CD4-positive, alpha-beta T cell treated with Interleukin-10 for 1 hour (primary cell): ENCODE measurements around the gene YWHAQ.
"Not testable (repeated sequence)": the region's sequence is repeated elsewhere in the genome, so short reads cannot be mapped to it uniquely, and the experiment has no call there.

ENCODE experiments used
- DNase-seq: peaks from one replicate; pipeline ENCODE4 v3.0.0-alpha.2; 2020

YWHAQ gene

DNA sequence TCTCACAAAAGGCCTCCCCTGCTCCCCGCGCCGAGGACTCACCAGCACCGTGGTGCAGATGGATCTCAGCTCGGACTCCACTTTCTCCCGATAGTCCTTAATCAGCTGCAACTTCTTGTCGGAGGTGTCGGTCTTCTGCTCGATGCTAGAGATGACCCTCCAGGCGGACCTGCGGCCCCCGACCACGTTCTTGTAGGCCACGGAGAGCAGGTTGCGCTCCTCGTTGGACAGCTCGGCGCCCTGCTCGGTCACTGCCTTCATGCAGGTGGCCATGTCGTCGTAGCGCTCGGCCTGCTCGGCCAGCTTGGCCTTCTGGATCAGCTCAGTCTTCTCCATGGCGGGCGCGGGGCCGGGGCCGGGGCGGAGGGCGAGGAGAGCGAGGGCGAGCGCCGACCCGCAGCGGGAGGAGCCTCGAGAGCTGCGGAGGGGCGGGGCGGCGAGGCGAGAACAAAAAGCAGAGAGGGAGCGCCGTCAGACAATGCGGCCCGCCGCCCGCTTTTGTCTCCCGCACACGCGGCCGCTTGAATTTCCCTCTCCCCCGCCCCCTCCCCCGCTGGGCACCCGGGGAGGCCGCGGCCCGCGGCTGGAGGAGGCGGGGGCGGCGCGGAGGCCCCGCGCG lies 571 bp downstream of the YWHAQ start:
- peak; percentile 81 for DNase-seq

DNA sequence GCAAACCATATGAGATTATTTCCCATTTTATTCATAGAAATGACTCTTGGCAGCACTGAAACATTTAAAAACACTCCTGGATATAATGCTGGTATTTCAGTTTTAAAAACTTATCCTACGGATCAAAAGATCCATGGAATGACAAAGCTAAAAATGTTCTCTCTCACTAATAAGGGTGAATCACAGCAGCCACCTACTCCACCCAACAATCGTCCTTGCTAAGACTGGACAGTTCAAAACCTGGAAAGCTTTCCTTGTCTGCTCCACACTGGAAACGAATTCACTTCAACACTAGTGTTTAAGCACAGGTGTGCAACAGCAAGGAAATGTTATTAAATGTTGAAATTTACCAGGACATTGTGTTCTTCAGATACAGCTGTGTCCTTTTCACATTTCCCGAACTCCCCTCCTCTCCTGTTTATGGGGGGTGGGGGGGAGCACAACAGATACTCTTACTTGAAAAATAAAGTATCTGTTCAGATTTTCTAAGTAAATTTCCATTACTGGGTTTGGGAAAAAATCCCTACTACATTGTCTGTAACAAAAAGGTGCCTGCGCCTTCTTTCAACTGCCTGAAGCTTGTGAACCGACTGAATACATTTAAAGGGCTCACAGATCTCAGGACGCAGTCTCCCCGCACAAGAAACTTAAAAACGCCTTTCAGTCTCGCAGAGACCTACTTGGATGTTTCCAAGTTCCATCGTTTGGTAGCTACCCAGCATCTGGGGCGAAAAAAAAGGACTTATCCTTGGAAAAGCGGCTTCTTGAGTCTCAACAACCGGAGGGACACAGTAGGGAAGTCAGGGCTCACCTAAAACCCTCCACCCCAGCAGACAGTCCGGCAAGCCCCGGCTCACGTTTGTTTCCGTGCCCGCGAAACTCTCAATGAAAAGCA lies 1.3 kb downstream of the YWHAQ start:
- no peak for DNase-seq

DNA sequence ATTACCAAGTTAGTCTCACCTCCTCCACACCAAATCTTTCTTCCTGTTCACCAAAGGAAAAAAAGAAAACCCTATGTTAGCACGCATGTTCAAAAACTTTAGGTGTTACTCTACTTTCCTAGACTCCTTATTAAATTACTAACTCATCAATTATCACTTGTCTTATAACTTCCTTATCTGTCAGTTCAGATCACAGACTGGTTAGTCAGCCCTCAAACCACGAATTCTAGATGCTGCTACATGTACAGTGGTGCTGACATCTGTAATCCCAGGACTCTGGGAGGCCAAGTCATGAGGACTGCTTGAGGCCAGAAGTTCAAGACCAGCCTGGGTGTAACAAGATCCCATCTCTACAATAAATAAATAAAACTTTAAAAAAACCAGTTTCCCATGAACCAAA lies 3.5 kb downstream of the YWHAQ start:
- DNase-seq: peak; percentile 48

DNA sequence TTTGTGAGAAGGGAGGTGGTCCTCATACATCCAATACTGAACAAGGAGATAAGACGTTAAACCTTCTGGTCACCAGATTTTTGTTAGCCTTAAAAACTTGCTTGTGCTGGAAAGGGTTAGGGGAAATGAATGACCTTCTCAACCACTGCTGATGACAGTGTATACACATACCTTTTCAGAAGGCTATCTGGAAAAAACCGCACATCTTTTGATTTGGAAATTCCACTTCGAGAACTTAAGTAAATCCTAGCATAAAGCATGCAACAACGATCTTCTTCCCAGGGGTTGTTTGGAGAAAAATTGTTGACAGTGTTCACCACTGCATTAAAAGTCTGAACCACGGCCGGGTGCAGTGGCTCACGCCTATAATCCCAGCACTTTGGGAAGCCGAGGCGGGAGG lies 7.6 kb downstream of the YWHAQ start:
- DNase-seq: no peak

DNA sequence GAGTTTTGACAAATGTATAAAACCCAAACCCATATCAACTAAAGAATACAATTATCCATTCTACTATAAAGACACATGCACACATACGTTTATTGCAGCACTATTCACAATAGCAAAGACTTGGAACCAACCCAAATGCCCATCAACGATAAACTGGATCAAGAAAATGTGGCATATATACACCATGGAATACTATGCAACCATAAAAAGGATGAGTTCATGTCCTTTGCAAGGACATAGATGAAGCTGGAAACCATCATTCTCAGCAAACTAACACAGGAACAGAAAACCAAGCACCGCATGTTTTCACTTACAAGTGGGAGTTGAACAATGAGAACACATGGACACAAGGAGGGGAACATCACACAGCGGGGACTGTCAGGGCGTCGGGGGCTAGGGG lies 9.1 kb downstream of the YWHAQ start:
- not testable (repeated sequence) for DNase-seq

DNA sequence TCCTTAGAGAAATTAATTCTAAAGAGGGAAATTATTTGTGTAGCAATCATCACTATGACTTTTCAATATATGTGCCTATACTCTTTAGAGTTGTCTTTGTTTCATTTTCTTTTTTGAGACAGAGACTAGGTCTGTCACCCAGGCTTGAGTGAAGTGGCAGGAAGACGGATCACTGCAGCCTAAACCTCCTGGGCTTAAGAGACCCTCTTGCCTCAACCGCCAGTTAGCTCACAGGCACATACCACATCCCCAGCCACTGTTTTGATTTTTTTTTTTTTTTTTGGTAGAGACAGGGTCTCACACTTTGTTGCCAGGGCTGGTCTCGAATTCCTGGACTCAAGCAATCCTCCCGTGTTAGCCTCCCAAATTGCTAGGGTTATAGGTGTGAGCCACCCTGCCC lies 12.4 kb downstream of the YWHAQ start:
- peak; percentile 68 for DNase-seq

DNA sequence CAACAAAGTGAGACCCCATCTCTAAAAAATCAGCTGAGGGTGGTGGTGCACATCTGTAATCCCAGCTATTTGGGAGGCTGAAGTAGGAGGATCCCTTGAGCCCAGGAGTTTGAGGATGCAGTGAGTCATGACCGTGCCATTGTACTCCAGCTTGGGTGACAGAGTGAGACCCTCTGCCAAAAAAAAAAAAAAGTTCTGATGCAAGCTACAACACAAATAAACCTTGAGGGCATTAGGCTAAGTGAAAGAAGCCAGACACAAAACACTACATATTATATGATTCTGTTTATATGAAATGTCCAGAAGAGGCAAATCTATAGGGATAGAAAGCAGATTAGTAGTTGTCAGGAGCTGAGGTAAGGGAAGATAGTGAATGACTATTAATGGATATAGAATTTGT lies 13.0 kb downstream of the YWHAQ start:
- DNase-seq: no peak

DNA sequence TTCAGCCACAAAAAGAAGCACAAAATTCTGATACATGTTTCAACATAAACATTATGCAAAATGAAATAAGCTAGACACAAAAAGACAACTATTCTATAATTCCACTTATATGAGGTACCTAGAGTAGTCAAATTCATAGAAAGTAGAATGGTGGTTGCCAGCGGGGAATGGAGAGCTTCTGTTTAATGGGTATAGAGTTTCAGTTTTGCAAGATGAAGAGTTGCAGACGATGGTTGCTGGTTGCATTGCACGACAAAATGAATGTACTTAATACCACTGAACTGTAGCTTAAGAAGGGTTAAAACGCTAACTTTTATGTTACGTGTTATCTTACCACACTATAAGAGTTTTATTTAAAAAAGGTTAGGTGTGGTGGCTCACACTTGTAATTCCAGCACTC lies 13.5 kb downstream of the YWHAQ start:
- no peak for DNase-seq

DNA sequence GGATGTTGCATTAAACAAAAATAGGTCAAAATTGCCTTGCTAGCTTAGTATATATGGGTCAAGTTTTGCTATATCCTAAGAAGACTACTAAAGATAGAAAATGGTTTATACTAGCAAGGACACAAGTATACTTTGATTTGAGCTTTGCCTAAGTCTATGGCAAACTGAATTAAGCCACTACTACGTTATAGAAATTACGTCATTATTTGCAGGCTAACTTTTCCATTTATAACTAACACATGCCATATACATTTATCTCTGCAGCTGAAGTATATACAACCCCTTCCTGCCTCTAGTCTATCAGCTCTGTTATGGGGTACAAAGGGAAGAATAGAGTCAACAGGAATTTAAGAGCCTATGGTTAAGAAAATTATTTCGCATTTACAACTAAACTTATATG lies 16.2 kb downstream of the YWHAQ start:
- no peak for DNase-seq

DNA sequence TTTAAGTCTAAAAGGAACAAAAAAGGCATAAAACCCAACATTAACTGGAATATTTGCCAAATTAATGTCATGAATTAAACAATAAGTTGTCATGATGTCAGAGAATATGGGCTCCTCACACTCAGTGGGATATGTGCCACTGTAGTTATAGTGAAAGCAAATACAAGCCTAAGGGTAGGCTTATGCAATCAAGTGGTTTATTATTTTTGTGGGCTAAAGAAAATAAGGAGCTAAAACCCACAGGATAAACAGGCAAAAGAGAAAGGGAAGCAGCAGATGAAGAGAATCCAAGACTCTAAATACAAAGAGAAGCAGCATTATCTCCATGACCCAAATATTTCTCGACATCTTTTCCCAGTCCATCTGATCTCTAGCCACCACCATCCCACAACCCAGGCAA lies 17.5 kb downstream of the YWHAQ start:
- no peak for DNase-seq

DNA sequence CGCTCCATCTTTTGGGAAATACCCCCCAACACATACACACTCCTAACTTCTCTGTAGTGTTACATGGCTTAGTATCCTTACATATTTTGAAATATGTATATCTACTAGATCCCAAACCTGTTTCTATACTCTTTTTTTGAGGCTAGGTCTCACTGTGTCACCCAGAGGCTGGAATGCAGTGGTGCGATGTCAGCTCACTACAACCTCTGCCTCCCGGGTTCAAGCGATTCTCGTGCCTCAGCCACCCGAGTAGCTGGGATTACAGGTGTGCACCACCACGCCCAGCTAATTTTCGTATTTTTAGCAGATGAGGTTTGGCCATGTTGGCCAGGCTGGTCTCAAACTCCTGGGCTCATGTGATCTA lies 19.3 kb downstream of the YWHAQ start:
- not testable (repeated sequence) for DNase-seq

DNA sequence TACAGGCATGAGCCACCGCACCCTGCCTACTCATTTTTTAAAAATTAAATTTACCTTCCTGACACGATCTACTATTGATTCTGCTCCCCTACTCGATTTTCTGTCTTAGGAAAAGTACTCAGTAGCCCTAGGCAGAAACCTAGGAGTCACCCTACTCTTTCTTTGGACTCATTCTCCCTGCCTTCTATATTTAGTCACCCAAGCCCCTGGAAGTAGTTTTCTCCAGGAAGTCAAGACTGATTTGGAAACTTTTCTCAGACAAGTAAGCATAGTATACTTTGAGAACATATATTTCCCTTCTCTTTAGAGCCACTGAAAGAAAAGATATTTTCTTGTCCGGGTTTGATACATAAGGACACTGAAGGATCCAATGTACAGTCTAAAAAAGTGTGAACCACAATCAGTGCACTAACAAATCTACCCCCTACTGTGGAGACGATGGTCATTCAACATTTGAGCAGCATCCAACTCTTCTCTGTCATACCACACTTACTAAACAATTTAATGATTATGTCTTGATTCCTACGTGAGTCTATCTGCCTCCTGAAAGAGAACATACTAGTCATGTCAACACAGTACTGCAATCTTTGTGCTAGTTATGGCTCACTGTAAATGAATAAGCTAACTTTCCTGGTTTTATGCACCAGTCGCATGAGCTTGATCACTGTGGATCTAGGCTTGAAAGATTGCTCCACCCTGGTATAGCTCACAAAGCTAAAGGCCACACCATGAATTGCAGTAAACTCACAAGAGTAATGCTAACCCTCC lies 19.8 kb downstream of the YWHAQ start:
- no peak for DNase-seq

DNA sequence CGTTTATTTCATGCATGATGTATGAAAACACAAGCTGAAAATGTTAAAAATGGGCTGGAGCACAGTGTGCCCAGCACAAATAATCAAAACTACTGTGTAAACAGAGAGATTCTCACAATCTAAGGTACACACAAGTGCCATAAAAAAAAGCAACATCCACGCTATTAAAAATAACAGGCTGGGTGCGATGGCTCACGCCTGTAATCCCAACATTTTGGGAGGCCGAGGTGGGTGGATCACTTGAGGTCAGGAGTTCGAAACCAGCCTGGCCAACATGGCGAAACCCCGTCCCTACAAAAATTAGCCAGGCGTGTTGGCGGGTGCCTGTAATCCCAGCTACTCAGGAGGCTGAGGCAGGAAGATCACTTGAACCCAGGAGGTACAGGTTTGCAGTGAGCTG lies 22.3 kb downstream of the YWHAQ start:
- DNase-seq: not testable (repeated sequence)

DNA sequence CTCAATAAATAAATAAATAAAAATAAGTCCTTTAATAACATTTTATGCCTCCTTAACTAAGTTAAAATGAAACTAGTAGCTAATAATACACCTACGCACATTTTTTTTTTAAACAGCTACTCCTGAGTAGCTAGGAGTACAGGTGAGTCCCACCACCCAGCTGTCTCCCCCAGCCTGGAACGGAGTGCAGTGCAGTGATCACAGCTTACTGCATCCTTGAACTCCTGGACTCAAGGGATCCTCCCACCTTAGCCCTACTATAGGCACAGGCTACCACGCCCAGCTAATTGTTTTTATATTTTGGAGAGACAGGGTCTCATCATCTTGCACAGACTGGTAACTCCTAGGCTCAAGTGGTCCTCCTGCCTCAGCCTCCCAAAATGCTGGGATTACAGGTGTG lies 28.4 kb downstream of the YWHAQ start:
- no peak for DNase-seq

DNA sequence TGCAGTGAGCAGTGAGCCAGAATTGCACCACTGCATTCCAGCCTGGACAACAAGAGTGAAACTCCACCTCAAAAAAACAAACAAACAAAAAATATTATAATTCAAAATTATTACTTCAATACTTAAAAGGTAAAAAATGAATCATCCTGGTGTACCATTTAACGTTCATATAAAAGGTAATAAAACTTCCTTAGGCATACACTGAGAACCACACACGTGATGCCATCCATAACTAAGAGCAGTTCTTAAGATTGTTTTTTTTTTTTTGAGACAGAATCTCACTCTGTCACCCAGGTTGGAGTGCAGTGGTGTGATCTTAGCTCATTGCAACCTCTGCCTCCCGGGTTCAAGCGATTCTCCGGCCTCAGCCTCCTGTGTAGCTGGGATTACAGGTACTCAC lies 29.4 kb downstream of the YWHAQ start:
- DNase-seq: no peak

DNA sequence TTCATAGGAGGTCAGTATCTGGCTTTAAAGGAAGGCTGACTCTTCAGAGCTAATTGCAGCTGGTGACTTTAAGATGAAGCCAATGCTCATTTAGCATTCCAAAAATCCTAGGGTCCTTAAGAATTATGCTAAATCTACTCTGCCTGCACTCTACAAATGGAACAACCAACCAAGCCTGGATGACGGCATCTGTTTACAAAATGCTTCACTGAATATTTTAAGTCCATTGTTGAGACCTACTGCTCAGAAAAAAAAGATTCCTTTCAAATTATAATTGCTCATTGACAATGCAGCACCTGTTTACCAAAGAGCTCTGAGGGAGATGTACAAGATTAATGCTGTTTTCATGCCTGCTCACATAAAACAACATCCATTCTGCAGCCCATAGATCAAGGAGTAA lies 31.4 kb downstream of the YWHAQ start:
- DNase-seq: no peak

DNA sequence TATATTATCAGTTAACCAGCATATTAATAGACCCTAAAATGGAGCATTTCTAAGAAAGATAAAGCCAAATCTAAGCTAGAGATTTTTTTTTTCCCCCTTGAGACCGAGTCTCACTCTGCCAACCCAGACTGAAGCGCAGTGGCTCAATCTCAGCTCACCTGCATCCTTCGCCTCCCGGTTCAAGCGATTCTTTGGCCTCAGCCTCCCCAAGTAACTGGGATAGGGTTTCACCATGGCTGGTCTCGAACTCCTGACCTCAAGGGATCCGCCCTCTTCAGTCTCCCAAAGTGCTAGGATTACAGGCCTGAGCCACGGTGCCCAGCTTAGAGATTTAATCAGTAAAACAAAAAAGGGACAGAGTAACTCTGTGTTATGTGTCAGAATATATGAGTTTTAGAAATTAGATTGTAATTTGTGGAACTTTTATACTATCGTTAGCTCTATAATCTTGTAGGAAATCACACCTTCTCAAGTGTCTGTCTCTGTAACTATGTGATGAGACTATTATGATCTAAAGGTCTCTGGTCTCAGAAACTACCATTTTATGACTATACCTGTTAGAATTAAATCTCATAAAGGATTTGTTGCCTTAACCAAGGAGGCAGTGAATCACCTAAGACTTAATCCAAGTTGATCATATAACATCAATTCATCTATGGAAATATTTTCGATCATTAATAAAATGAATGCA lies 34.0 kb downstream of the YWHAQ start:
- no peak for DNase-seq

DNA sequence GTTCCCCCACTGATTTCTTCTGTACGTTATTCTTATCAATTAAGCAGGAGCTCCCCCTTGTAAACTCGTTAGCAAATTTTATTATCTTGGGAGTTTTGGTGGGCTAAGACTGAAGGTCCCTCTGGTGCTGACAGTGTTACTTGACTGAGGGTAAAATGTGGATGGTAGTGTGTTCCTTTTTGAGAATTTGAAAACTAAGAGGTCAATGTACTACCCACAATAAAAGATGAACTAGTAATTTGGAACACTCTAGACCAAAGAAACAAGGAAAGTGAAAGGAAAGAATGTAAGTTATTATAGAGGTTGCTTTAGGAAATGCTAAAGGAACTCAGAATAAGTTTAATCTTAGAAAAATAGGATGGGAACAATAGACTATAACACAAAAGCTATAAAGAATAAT lies 35.1 kb downstream of the YWHAQ start:
- no peak for DNase-seq

DNA sequence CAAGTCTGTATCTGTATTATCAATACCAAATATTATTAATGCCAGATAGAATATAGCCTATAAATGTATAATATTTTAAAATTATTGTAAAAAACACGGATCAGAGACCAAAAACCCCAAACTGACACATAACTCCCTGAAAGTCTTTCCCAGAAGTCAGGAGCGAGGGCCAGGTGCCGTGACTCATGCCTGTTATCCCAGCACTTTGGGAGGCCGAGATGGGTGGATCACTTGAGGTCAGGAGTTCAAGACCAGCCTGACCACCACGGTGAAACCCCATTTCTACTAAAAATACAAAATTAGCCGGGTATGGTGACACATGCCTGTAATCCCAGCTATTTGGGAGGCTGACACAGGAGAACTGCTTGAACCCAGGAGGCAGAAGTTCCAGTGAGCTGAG lies 35.5 kb downstream of the YWHAQ start:
- DNase-seq: not testable (repeated sequence)

DNA sequence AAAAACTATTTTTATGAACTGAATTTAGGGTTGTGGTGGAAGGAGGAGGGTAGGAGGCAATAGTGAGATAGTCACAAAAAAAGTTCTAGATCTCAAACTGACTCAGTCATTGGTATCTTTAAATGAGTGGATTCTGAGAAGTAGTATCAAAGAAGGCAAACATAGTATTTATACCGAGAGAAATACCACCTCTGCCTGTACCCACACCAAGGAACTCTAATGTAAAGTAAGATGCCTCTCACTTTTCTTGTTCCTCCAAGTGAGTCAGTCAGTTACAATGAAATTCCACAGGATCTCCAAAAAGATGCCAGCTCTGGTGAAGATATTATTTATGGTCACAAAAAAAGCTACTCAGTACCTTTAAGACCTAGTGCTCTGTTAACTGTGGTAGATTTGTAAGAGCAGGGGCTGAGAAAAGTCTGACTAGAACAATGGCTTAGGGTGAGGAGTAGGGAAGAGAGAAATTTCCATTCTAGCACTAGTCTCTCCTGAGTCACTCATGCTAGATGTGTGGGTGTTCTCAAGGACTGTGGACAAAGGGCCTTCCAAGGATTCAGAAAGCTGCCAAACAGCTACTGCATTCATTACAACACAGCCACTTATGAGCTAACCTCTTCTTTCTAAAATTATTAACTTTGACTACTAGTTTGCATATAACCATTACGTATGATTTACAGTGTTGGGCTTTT lies 36.3 kb downstream of the YWHAQ start:
- no peak for DNase-seq

DNA sequence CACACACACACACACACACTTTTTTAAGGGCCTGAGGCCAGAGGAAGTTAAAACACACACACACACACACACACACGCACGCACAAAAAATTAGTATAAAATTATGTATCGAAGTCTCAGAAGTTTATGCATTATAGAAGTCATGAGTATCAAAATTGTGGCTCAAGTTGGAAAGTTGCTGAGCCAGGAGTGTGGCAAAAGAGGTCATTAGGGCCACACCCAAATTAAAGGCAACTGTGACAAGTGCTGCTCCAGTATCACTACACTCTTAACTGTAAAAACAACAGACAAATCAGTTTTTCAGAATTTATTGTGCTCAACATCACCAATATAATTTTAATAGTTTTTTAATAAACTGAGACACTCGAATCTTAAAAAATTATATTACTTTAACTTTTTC lies 36.9 kb downstream of the YWHAQ start:
- no peak for DNase-seq

DNA sequence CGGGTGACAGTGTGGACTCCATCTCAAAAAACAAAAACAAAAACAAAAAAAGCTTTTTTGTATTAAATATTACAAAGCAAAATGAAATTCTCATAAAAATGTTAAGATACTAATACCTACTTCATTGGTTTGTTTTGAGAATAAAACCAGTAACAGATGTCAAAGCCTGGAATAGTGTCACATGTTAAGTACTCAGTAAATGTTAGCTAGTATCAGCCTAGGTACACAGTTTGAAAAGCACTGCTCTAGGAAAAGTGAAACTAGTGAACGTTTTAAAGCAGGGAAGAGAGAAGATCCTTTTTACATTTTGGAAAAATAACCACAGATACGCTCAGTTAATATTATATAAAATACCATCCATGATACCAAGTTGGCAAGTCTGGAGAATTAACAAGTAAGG lies 38.1 kb downstream of the YWHAQ start:
- DNase-seq: no peak

DNA sequence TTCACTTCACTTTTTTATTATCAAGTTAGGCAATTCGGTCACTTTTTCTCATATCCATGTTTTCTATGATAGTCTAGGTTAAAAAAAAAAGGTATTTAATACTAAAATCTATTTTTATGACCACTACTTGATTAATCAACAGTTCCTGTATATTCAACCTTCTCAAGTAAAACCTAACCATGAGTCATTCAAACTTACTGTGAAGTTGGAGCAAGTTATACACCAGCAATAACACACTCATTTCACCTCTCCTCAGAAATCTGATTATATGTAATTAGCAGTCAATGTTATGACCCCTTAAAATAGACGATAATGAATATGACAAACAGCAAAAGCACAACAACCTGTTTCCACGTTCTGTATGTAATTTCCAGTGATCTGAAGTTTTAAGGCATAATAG lies 40.2 kb downstream of the YWHAQ start:
- no peak for DNase-seq
